ENCODE results near the gene SOBP.
A peak's percentile ranks its signal among the peaks of the same experiment; 100 is the strongest.

Gene SOBP

DNA sequence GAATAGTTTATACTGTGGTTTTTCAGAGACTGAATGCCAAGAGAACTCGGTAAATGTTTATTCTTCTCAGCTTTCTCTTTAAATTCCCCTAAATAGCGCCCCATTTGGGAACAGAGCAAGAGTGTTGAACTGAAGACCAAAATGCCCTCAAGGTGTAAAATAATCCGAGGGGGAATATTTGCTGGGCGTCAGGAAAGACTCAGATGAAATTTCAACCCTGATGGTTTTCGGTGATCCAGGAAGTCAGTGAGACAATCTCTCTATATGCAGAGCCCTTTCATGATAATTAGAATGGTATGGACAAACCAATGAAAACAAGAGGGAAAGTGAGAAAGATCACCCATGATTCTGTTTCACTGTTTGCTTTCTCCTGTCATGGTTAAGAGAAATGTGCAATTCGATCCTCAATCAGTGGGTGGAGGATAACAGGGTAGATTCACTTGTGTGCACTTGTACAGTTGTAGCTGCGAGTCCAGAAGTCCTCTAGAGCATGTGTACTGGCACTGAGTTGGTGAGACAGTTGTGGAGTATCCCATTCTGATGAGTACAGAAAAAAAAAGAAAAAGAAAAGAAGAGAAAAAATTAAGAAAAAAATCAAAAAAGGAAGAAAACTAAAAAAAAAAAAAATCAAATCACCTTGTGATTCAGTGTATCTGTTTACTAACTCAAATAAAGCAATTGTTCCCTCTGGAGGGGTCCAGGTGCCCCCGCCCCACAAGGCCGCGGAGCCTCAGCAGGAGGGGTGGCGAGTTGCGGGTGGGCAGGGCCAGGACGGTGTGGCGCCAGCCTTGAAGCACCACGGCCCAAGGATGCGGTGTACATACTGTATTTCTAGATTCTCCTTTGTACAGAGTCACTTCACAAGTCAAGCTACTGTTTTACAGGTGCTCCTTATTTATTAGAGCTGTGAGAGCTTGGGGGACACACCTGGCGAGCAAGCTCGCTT is 169.3 kb downstream of the SOBP start:
- no peak overlapping the region for H3K4me3 ChIP-seq (ENCODE audit: low read depth, low read length)
- TF ChIP-seq, protein P1, sequence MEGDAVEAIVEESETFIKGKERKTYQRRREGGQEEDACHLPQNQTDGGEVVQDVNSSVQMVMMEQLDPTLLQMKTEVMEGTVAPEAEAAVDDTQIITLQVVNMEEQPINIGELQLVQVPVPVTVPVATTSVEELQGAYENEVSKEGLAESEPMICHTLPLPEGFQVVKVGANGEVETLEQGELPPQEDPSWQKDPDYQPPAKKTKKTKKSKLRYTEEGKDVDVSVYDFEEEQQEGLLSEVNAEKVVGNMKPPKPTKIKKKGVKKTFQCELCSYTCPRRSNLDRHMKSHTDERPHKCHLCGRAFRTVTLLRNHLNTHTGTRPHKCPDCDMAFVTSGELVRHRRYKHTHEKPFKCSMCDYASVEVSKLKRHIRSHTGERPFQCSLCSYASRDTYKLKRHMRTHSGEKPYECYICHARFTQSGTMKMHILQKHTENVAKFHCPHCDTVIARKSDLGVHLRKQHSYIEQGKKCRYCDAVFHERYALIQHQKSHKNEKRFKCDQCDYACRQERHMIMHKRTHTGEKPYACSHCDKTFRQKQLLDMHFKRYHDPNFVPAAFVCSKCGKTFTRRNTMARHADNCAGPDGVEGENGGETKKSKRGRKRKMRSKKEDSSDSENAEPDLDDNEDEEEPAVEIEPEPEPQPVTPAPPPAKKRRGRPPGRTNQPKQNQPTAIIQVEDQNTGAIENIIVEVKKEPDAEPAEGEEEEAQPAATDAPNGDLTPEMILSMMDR (conservative IDR thresholded peaks at IDR 0.05; ENCODE audit: low read depth, low read length), result no peak
- DNase-seq (ENCODE audit: low read depth), result peak; percentile 57

GRCh38 chr6:107660839-107661238 is 170.9 kb downstream of the SOBP start:
- TF ChIP-seq, protein P1 (conservative IDR thresholded peaks at IDR 0.05; ENCODE audit: low read depth, low read length), result no peak
- H3K4me3 ChIP-seq (ENCODE audit: low read depth, low read length), result no peak overlapping the region
- DNase-seq (ENCODE audit: low read depth), result no peak

DNA sequence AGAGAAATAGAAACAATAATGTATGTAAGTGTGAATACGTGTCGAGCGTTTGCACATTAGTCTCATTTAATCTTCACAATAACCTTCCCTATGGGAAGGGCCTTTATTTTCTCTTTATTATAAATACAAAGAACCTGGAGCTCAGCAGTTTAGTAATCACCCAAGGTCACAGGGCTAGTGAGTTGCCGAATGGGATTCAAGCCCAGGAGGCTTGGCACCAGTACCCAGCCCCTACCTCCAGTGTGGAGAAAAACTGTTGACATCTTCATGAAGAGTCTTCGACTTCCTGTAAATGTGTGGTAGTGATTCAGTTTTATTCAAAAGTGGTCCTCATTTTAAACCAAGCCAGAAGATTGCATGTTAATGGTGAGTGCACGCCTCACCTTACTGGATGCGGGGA is 171.4 kb downstream of the SOBP start:
- H3K4me3 ChIP-seq (ENCODE audit: low read depth, low read length), result no peak overlapping the region
- no peak for DNase-seq (ENCODE audit: low read depth)
- TF ChIP-seq, protein P1 (conservative IDR thresholded peaks at IDR 0.05; ENCODE audit: low read depth, low read length), result no peak

- peak; percentile 12 for DNase-seq (ENCODE audit: low read depth)
- H3K4me3 ChIP-seq (ENCODE audit: low read depth, low read length), result no peak overlapping the region
- TF ChIP-seq, protein P1 (conservative IDR thresholded peaks at IDR 0.05; ENCODE audit: low read depth, low read length), result no peak
Measured at GRCh38 chr6:107662333-107662732, 172.4 kb downstream of the SOBP start.

DNA sequence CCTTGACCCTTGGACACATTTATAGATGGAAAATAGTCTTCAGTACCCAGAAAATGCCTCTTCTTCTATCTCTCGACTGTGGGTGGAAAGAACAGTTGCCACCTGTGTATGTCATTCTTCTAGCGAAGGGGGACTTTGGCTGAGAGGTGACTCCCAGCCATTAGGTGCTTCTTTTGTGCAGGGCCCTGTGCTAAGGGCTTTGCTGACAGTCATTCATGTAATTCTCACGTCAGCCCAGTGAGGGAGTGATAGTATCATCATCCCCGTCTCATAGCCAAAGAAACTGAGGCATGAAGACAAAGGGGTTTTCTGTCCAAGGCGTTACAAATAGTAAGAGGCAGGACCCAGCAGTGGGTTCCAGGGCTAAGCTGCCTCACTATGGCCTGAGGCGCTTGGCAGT is 173.4 kb downstream of the SOBP start:
- no peak overlapping the region for H3K4me3 ChIP-seq (ENCODE audit: low read depth, low read length)
- TF ChIP-seq, protein P1 (conservative IDR thresholded peaks at IDR 0.05; ENCODE audit: low read depth, low read length), result no peak
- no peak for DNase-seq (ENCODE audit: low read depth)

- TF ChIP-seq, protein P1 (conservative IDR thresholded peaks at IDR 0.05; ENCODE audit: low read depth, low read length), result no peak
- H3K4me3 ChIP-seq (ENCODE audit: low read depth, low read length), result no peak overlapping the region
- peak; percentile 64 for DNase-seq (ENCODE audit: low read depth)
Measured at GRCh38 chr6:107665382-107665781, 175.5 kb downstream of the SOBP start.

Measured in choroid plexus epithelial cell (primary cell).